Effector CD4-positive, alpha-beta T cell (primary cell): ENCODE measurements around the gene LHPP.

Experiments used
- DNase-seq: peaks from one replicate; pipeline ENCODE4 v3.0.0-alpha.2; 2020

The LHPP gene

DNA sequence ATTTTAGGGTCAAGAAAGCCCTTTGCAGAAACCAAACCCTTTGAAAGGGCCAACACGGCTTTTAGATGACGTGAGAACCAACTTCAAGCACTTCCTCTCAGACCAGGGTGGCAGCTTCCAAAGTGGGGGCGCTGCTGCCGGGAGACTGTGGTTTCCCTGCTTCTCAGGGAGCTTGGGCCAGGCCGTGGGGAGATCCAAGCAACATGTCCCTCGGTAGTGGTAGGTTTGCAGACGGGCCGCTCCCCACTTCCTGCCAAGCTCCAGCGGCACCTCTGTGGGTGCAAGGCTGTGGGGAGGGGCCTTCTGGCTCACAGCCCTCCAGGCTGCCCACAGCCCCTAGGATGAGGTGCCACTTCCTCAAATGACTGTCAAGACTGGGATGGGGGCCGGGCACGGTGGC, 150.1 kb downstream of the LHPP start:
- DNase-seq, result peak; percentile 21

GRCh38 chr10:124612611-124613498, 151.2 kb downstream of the LHPP start:
- no peak for DNase-seq

- no peak for DNase-seq
Measured at GRCh38 chr10:124614003-124614659, 152.5 kb downstream of the LHPP start.

DNA sequence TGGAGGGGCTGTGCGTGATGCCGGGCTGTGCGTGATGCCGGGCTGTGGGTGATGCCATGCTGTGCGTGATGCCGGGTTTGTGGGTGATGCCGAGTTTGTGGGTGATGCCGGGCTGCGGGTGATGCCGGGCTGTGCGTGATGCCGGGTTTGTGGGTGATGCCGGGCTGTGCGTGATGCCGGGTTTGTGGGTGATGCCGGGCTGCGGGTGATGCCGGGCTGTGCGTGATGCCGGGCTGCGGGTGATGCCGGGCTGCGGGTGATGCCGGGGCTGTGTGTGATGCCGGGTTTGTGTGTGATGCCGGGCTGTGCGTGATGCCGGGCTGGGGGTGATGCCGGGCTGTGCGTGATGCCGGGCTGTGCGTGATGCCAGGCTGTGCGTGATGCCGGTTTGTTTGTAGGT, 153.6 kb downstream of the LHPP start:
- no peak for DNase-seq

- no peak for DNase-seq
Measured at GRCh38 chr10:124616040-124616835, 154.6 kb downstream of the LHPP start.

DNA sequence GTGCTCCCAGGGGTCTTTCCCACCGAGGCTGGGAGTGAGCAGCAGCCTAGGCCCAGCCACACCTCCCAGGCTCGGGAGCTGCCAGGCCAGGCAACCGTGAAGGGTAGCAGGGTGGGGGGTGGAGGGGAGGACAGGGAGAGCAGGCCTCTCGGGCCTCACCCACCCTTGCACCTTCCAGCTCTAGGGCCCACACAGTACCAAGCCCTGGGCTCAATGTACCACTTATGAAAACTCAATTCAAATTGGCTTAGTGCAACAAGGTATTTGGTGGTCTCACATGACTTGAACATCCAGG, 155.2 kb downstream of the LHPP start:
- no peak for DNase-seq

GRCh38 chr10:124618470-124619073, 156.9 kb downstream of the LHPP start:
- no peak for DNase-seq

- DNase-seq, result no peak
Measured at GRCh38 chr10:124619195-124619594, 157.6 kb downstream of the LHPP start.

DNA sequence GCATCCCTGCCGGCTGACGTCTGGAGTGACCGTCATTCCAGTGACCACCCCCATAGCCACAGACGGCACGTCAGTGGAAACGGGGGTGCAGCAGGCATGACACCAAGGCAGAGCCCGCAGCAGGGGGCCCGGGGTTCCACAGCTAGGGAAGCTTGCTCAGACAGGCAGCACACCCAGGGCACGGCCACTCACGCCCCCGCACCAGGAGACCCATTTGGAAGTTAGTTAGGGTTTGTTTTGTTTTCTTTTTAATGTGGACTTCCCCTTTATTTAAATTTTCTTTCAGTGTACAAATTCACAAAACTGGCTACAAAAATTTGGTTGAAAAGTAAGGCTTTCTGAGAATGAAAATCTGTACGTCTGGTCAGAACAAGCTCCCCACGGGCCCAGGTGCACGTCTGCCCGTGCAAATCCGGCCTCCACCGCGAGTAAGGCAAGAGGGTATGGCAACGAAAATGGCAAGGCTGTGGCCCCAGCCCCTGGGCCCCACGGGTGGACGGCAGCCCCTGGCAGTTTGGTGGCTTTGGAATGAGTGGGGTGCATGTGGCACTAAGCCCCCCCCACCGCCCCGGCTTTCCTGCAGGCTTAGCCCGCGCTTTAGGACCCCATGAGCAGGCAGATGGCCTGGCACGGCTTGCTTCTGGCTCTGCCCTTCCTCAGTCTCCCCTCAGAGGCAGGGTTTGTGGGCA, 158.3 kb downstream of the LHPP start:
- no peak for DNase-seq

DNA sequence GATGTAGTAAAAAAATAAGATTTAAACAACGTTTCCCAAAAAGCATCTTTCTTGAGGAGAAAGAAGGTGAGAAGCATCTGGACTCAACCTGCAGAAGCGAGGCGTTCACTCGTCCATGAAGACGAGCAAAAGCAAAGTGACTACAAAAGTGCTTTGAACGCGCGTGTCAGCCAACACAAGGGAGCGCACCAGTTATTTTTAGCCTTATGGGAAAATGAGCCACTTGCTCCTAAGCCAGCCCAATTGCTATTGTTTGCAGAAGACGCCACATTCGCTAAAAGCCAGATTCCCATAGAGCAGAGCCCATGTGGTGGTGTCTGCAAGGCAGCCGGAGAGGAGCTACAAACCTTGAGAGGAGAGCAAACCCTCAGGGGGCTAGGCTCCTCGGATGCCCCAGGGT, 160.0 kb downstream of the LHPP start:
- no peak for DNase-seq

DNA sequence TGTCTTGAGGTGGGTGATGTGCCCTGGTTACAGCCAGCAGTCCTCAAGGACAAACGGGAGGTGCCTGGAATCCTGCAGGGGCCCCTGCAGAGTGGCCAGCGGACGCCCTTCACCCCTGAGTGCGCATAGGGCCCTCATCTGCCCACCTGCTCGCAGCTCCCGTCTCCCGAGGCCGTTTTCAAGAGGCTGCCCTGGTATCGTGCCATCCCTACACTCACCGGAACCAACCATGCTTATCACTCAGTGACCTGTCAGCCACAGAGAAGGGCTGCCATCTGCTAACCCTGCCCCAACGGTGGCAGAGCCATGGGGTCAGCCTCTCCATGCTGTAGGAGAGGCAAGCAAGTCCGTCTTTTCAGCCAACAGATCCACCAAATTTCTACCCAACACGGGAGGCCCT, 160.5 kb downstream of the LHPP start:
- no peak for DNase-seq

DNA sequence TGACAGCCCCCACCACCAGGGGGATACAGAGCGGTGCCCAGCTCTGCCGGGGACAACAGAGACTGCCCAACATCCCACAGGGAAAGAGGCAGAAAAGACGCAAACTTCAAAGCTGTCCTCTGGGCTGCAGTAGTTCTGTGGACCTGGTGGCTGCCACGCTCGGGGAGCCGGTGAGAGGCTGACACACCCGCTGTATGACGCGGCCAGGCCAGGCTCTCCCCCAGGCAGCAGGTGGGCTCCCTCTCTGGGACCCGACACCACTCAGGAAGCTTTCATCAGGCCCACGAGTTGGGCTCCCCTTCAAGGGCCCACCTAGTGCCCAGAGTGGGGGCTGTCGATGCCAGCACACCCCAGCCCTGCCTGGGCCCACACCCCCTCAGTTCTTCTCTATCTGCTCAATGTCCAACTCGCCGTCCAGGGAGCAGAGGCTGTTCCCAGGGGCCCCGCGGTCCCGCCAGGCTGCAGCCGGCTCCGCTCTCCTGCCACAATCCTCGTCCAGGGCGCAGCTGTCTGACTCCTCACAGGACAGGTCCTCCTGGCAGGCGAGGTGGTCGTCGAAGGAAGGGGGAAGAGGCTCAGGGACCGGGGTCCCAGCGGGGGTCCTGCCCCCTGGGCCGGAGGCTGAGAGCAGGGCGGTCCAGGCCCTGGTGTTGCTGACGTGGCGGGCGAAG, 161.4 kb downstream of the LHPP start:
- no peak for DNase-seq

GRCh38 chr10:124624006-124624405, 162.4 kb downstream of the LHPP start:
- no peak for DNase-seq

GRCh38 chr10:124624466-124624865, 162.8 kb downstream of the LHPP start:
- DNase-seq, result no peak

DNA sequence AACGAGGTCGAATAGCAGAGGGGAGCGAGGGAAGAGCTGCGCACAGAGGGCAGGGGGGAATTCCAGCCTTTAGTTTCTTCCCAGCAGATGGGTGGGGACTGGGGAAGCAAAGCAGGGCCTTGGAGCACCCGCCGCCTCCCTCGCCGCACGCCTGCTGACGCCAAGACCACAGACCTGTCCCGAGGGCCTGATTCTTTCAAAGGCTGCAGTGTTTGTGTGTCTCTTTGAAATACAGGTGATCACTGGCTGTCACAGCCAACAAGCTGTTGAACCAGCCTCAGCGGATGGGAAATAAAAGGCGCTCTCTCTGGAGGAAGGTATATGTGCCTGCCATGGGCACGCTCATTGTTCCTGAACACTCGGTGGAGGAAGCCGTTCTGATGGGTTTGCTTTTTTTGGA, 163.3 kb downstream of the LHPP start:
- no peak for DNase-seq

GRCh38 chr10:124625831-124626238, 164.2 kb downstream of the LHPP start:
- no peak for DNase-seq

DNA sequence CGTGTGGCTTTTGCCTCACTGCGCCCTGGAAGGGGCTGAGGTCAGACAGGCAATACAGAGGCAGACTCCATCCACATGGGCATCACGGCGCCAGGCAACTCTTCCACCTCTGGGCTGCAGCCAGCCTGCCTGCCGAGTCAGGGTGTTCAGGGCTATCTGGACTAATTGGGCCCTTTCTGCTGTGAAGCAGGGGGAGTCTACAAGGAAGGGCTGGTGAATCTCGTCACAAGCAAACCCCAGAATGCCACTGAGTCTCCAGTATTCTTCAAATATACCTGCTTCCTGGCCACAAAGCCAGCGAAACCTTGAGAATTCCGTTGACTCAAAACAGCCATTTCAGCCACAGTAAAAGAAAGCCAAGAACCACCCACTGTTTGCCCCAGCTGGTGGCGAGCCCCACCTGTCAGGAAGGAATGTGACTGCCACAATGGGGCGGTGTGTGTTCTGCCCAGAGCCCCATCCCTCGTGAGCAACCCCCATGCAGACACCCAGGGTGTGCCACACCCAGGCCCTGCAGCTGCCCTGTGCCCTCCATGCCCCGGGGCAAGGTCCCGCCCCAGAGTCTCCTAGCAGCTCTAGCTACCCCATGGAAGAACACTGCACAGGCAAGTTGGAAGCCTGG, 165.2 kb downstream of the LHPP start:
- DNase-seq, result no peak

GRCh38 chr10:124627866-124628675, 166.4 kb downstream of the LHPP start:
- DNase-seq, result no peak

DNA sequence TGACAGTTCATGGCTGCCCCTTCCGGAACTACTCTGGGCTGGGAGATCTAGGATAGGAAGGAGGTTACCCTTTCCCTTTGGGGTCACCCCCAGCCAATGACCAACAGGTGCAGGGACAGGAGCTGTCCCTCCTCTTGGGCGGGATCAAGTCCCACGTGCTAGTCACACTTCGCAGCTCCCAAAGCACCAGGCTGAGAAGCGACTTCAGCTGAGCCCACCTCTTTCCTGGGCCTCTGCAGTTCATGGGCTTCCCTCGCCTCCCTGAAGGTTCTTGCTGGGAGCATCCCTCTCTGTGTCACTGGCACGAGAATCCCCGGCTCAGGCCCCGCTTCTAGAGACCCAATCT, 167.0 kb downstream of the LHPP start:
- no peak for DNase-seq

- DNase-seq, result no peak
Measured at GRCh38 chr10:124629415-124629814, 167.8 kb downstream of the LHPP start.

GRCh38 chr10:124629842-124630241, 168.2 kb downstream of the LHPP start:
- no peak for DNase-seq
